Measurements from ENCODE around the gene GNAI2.
"Not testable (repeated sequence)": the region's sequence is repeated elsewhere in the genome, so short reads cannot be mapped to it uniquely, and the experiment has no call there.

The GNAI2 gene

GRCh38 chr3:50266017-50266416, 30.0 kb downstream of the GNAI2 start:
- no peak for DNase-seq

GRCh38 chr3:50266836-50267235, 30.8 kb downstream of the GNAI2 start:
- DNase-seq, result no peak

GRCh38 chr3:50267280-50267913, 31.4 kb downstream of the GNAI2 start:
- no peak for DNase-seq

- DNase-seq, result no peak
These were observed 32.3 kb downstream of the GNAI2 start for GRCh38 chr3:50268276-50268675.

GRCh38 chr3:50268703-50269451, 32.9 kb downstream of the GNAI2 start, which contains the start of gene SEMA3B:
Gene SEMA3B, plus strand, starts transcription at chr3:50269147. Its CDS starts 94 bp downstream, at chr3:50269241.
- DNase-seq, result no peak

- DNase-seq, result no peak
These were observed 33.5 kb downstream of the GNAI2 start for GRCh38 chr3:50269460-50269859.

- DNase-seq, result no peak
These were observed 34.0 kb downstream of the GNAI2 start for GRCh38 chr3:50269977-50270413.

- DNase-seq, result no peak
These were observed 34.6 kb downstream of the GNAI2 start for GRCh38 chr3:50270422-50271224.

GRCh38 chr3:50271314-50271936, 35.4 kb downstream of the GNAI2 start:
- no peak for DNase-seq

- DNase-seq, result not testable (repeated sequence)
These were observed 36.5 kb downstream of the GNAI2 start for GRCh38 chr3:50272538-50272910.

GRCh38 chr3:50272911-50273688, 37.1 kb downstream of the GNAI2 start:
- peak; percentile 61 to 99 for DNase-seq

- no peak for DNase-seq
These were observed 37.7 kb downstream of the GNAI2 start for GRCh38 chr3:50273689-50274065.

- DNase-seq, result peak; percentile 54 to 64
These were observed 38.5 kb downstream of the GNAI2 start for GRCh38 chr3:50274371-50275104.

GRCh38 chr3:50275141-50275995, 39.4 kb downstream of the GNAI2 start:
- DNase-seq, result no peak

GRCh38 chr3:50275996-50276761, 40.2 kb downstream of the GNAI2 start:
- no peak for DNase-seq

GRCh38 chr3:50276762-50277101, 40.7 kb downstream of the GNAI2 start:
- DNase-seq, result no peak

GRCh38 chr3:50278123-50278879, 42.3 kb downstream of the GNAI2 start:
- no peak for DNase-seq

- no peak for DNase-seq
These were observed 42.8 kb downstream of the GNAI2 start, which contains the start of gene LSMEM2 for GRCh38 chr3:50278880-50279224. Gene LSMEM2, plus strand, starts transcription at chr3:50279087. Its CDS starts 27 bp downstream, at chr3:50279114.
